GM21367 (cell line): ENCODE results near the gene GPR55.
"Not testable (repeated sequence)": the region's sequence is repeated elsewhere in the genome, so short reads cannot be mapped to it uniquely, and the experiment has no call there.

Experiments
- ATAC-seq: cut with Tn5 transposase; IDR thresholded peaks from one replicate; pipeline ENCODE4 v1.9.1; 2021; ENCODE audit not compliant: unreplicated experiment

GPR55 gene, protein sequence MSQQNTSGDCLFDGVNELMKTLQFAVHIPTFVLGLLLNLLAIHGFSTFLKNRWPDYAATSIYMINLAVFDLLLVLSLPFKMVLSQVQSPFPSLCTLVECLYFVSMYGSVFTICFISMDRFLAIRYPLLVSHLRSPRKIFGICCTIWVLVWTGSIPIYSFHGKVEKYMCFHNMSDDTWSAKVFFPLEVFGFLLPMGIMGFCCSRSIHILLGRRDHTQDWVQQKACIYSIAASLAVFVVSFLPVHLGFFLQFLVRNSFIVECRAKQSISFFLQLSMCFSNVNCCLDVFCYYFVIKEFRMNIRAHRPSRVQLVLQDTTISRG

GRCh38 chr2:230924470-230925341 is at the start of gene GPR55:
TSS of gene GPR55 (minus strand) at chr2:230925242. CDS start at chr2:230910962, 14,280 bp downstream.
- peak; percentile 29 for ATAC-seq

GRCh38 chr2:230974096-230974913 is 49.3 kb upstream of the GPR55 start:
- peak; percentile 72 for ATAC-seq

DNA sequence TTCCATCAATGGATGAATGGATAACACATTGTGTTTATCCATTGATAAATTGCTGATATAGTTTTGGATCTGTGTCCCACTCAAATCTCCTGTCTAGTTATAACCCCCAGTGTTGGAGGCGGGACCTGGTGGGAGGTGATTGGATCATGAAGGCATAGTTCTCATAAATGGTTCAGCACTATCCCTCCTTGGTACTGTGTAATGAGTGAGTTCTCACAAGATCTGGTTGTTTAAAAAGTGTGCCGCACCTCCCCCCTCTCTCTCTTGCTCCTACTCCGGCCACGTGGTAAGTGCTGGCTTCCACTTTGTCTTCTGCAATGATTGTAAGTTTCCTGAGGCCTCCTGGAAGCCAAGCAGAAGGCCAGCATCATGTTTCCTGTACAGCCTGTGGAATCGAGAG is 47.0 kb upstream of the GPR55 start:
- ATAC-seq = no peak

DNA sequence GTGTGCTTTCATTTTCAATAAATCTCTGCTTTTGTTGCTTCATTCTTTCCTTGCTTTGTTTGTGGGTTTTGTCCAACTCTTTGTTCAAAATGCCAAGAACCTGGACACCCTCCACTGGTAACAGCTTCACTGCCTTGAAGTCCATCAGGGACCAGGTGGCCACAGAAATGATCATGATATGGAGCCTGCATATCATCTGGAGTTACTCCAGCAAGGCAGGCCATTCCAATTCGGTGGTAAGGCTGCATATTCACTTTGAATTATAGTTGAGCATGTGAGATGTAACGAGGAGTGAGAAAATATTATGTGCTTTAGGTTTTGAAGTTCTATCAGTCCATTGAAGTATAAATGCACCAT is 44.6 kb upstream of the GPR55 start:
- no peak for ATAC-seq

DNA sequence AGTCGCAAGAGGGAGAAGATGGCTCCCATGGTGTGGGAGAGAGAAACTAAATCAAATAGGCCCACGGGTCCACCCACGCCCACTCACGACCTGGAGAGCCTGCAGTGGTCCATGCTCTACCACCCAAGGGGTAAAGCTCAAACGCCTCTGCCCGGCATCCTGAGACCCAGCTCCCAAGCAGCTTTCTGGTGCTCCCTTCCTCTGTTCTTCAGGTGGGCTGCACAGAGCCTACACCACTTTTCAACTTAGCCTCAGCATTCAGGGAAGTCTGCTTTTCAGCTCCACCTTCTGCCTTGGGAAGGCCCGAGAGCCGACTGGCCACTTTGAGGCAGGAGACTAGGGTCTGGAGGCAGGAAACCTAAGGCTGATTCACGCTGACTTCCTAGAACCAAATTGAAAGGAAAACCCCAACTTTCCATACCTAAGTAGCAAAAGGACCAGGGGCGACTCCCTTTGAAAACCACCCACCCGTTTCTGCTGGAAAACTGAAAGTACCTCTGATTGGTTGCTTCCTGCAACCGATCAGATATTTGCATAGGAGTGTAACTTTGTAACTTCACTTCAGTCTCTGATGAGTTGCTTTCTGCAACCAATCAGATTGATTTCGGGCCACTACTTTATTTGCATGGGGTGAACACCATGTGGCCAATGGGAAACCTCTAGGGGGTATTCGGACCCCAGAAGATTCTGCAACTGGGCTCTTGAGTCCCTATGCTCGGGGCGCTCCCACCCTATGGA is 44.0 kb upstream of the GPR55 start:
- ATAC-seq = no peak

DNA sequence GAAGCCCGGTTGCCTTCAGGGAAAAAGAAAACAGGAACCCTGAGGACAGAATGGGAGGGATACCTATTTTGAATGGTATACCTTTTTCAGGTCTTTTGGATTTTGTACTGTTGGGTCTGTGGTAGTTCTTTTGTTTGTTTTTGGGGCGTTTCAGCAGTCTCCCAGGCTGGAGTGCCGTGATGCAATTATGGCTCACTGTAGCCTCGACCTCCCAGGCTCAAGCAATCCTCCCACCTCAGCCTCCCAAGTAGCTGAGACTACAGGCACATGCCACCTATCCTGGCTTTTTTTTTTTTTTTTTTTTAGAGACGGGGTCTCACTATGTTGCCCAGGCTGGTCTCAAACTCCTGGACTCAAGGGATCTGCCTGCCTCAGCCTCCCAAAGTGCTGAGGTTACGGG is 43.3 kb upstream of the GPR55 start:
- ATAC-seq = not testable (repeated sequence)

DNA sequence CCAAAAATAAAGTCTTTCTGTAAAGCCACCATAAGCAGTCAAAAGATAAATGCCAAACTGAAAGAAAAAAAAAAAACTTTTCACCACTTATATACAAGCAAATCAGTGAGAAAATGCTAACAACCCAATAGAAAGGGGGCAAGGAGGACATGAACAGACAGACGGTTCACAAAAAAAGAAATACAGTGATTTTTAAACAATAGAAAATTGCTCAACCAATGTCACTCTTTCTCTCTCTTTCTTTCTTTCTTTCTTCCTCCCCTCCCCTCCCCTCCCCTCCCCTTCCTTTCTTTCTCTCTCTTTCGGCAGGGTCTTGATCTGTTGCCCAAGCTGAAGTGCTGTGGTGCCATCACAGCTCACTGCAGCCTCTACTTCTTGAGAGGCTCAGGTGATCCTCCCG is 42.1 kb upstream of the GPR55 start:
- no peak for ATAC-seq

DNA sequence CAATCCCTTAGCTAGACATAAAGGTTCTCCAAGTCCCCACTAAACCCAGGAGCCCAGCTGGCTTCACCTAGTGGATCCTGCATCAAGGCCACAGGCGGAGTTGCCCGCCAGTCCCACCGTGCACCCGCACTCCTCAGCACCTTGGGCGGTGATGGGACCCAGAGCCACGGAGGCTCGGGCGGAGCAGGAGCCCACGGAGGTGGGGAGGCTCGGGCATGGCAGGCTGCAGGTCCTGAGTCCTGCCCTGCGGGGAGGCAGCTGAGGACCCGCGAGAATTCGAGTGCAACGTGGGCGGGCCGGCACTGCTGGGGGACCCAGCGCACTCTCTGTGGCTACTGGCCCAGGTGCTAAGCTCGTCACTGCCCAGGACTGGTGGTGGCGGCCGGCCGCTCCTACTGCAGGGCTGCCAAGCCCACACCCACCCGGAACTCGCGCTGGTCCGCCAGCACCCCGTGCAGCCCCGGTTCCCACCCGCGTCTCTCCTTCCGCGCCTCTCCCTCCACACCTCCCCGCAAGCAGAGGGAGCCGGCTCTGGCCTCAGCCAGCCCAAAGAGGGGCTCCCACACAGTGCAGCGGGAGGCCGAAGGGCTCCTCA is 39.2 kb upstream of the GPR55 start:
- no peak for ATAC-seq

GRCh38 chr2:230961091-230961491 is 36.0 kb upstream of the GPR55 start:
- ATAC-seq = no peak

- no peak for ATAC-seq
These were observed 35.0 kb upstream of the GPR55 start for GRCh38 chr2:230960026-230960425.

GRCh38 chr2:230958820-230959756 is 34.0 kb upstream of the GPR55 start:
- ATAC-seq = no peak

DNA sequence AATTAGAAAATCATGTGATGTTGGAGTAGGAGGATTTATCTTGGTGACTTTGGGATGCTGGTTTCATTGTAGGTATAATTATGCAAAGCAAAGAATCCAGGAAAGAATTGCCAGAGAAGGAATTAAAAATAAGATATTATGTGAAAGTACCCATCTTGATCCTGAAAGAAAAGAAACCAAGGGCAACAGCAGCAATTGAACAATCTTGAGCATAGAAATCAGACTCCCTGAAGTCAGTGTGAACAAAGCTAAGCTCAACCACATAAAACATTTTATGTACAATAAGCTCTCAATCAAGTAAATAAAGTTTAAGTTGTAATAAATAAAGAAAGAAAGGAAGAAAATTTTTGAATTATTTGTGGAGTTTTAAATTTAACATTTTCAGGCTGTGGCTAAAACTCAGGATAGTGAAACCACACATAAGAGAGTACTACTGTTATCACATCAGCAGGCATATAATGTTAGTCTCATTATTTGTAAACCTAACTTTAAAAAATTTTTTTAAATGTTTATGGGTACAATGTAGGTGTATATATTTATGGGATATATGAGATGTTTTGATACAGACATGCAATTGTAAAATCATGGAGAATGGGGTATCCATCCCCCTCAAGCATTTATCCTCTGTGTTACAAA is 32.8 kb upstream of the GPR55 start:
- no peak for ATAC-seq

DNA sequence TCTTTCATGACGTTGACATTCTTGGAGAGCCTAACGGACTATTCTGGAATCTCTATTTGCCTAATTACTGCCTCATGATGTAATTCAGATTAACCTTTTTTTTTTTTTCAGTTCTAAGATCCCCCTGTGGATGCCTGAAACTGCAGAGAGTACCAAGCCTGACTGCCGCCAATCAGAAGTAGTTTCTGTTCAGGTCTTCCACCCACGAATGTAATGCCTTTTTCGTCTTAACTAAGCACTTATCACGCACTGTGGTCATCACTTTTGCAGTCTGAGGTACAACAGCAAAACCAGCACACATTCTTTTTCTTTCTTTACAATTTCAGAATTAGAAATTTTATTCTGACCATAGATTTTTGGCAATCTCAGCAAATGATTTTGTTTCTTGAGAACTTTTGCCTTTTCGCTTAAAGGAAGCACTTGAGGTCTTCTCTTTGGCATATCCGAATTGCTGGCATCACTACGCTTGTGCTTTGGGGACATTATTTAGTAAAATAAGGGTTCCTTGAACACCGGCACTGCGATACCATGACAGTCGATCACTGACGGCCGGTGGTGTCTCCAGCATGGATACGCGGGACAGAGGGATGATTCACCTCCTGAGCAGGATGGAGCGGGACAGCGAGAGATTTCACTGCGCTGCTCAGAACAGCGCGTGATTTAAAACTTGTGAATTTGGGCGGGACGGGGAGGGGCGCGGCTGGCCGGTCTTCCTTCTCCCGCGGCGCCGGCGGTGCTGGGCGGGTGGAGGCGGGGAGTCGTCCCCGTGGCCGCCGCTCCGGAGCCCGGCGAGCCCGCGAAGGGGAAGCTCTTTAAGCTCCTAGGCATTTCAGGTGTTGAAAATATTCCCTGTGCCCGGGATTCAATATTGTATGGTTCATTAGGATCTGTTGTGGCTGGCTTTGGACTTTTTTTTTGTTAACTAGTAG is 32.0 kb upstream of the GPR55 start:
- ATAC-seq = peak; percentile 53

DNA sequence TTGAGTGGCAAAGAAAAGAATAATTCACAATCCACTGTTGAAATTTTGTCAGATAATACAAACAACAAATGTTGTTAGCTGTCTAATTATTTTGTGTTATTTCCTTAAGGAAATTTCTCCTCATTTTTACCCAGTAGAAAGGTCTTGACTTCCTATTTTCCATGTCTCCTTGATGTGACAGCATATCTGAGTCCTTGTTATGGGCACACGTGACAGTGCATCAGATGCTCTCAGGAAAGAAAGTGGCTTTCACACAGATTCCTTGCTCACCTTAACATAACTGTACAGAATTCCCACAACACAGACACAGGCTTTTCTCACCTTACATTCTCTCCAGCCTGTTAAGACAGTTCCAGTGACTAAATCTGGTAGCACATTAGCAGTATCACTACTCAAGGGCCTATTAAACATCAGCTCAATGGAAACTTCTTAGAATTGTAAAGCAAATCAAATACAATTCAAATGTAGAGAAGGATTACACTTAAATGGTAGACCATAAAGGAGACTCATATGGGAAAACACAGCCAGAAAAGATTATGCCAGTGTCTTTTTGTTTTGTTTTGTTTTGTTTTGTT is 30.2 kb upstream of the GPR55 start:
- ATAC-seq = no peak

DNA sequence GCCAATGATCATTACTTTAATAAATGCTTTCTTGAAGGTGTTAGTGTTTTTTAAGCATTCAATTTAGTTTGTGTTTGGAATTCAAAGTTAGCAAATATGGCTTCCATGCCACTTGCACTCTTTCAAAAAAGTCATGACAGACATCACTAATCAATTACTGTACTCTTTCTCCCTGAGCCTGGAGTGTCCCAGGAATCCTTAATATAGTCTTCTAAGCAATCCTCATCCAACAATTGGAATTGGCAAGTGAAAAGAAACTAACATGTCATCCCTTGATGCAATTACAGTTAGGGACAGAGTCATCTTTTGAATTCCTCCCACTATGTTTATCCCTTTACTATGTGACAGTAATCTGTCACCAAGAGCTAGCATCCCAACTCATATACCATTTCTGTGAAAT is 29.7 kb upstream of the GPR55 start:
- ATAC-seq = no peak

GRCh38 chr2:230953845-230954244 is 28.8 kb upstream of the GPR55 start:
- ATAC-seq = no peak

GRCh38 chr2:230952226-230952956 is 27.3 kb upstream of the GPR55 start:
- ATAC-seq = no peak
